SK-N-SH (cell line): ENCODE data around the gene ST7. TPM values are rescaled to one million over a fixed set of nuclear protein-coding genes. Genes with fewer than 3 reads are reported as not detected.

ENCODE experiments used
- CTCF ChIA-PET: fragments of 300-600, 350-600 bp; formaldehyde crosslinking; extraction: SDS; loops from one replicate; lab custom pipeline; 2021; lab: Yijun Ruan, JAX
- POLR2A ChIA-PET: fragments of 350-600 bp; sonication (Branson Sonifier 250); formaldehyde crosslinking; extraction: SDS; loops from one replicate; lab custom pipeline; 2020; ENCODE audit warnings: antibody characterized with exemption, inconsistent platforms; lab: Yijun Ruan, JAX
- DNase-seq: peaks from one replicate; pipeline ENCODE4 v3.0.0; 2012
- H2AFZ ChIP-seq: fragments of 200-600 bp; sonication (generic); 2 replicates; pipeline ENCODE4 v1.8.1; 2016; ENCODE audit warnings: antibody characterized with exemption, mild to moderate bottlenecking, low read depth
- H3F3A ChIP-seq: fragments of 200-600 bp; sonication (generic); replicated peaks from 2 replicates; pipeline ENCODE3; 2016; ENCODE audit warnings: antibody characterized with exemption, mild to moderate bottlenecking; ENCODE audit not compliant: insufficient read depth
- H3K27ac ChIP-seq, 2 experiments: fragments of 200-500 bp in 1 of 2; fragments of 200-600 bp in 1 of 2; sonication (Bioruptor generic) in 1 of 2; sonication (generic), shearing (Covaris generic) in 1 of 2; 2 replicates each; pipeline versions ENCODE4 v1.5.1 to v1.6.1; 2014 to 2016; ENCODE audit warnings: low read depth in 2 of 2, inconsistent platforms in 1 of 2, low read length in 1 of 2, mild to moderate bottlenecking in 1 of 2, mixed read lengths in 1 of 2
- H3K27me3 ChIP-seq: fragments of 200-600 bp; sonication (generic), shearing (Covaris generic); 2 replicates; pipeline ENCODE4 v1.6.1; 2016; ENCODE audit warnings: mixed run types; ENCODE audit not compliant: insufficient read depth
- H3K36me3 ChIP-seq, 2 experiments: fragments of 200-500 bp in 1 of 2; fragments of 200-600 bp in 1 of 2; sonication (Bioruptor generic) in 1 of 2; sonication (generic) in 1 of 2; replicated peaks in 1 of 2; 2 replicates each; pipeline versions ENCODE3 to v1.5.1; 2014 to 2016; ENCODE audit warnings: low read length in 1 of 2, mild to moderate bottlenecking in 1 of 2; ENCODE audit not compliant: insufficient read depth in 2 of 2, control insufficient read depth in 1 of 2
- H3K4me1 ChIP-seq, 2 experiments: fragments of 200-500 bp in 1 of 2; fragments of 200-600 bp in 1 of 2; sonication (Bioruptor generic) in 1 of 2; sonication (generic), shearing (Covaris generic) in 1 of 2; 2 replicates each; pipeline versions ENCODE4 v1.5.1 to v1.6.1; 2014 to 2016; ENCODE audit warnings: low read depth in 1 of 2, low read length in 1 of 2, mixed run types in 1 of 2; ENCODE audit not compliant: insufficient read depth in 2 of 2, control insufficient read depth in 1 of 2
- H3K4me2 ChIP-seq: fragments of 200-600 bp; sonication (generic), shearing (Covaris generic); 2 replicates; pipeline ENCODE4 v1.6.1; 2017; ENCODE audit warnings: mixed run types
- H3K4me3 ChIP-seq, 2 experiments: fragments of 200-500 bp in 1 of 2; fragments of 200-600 bp in 1 of 2; sonication (Bioruptor generic) in 1 of 2; sonication (generic), shearing (Covaris generic) in 1 of 2; 2 replicates each; pipeline versions ENCODE4 v1.5.1 to v1.8.1; 2014 to 2016; ENCODE audit warnings: low read depth in 2 of 2, inconsistent platforms in 1 of 2, low read length in 1 of 2, mild to moderate bottlenecking in 1 of 2, mixed read lengths in 1 of 2, moderate library complexity in 1 of 2
- H3K79me2 ChIP-seq: fragments of 200-600 bp; sonication (generic); 2 replicates; pipeline ENCODE4 v1.8.1; 2017; ENCODE audit warnings: mild to moderate bottlenecking; ENCODE audit not compliant: insufficient read depth
- H3K9ac ChIP-seq: fragments of 200-600 bp; sonication (generic); 2 replicates; pipeline ENCODE4 v1.6.1; 2017; ENCODE audit warnings: mixed run types
- H3K9me2 ChIP-seq: fragments of 200-600 bp; sonication (generic); 2 replicates; pipeline ENCODE4 v1.6.1; 2017; ENCODE audit warnings: mixed run types
- H3K9me3 ChIP-seq: fragments of 200-600 bp; sonication (generic); 2 replicates; pipeline ENCODE4 v1.6.1; 2017; ENCODE audit warnings: mixed run types, mild to moderate bottlenecking, moderate library complexity
- H4K20me1 ChIP-seq: fragments of 200-600 bp; sonication (generic); 2 replicates; pipeline ENCODE4 v1.6.1; 2017; ENCODE audit warnings: mild to moderate bottlenecking, mixed run types; ENCODE audit not compliant: insufficient read depth
- CHD2 ChIP-seq: fragments of 150-350 bp; IDR thresholded peaks from 2 replicates; pipeline ENCODE4 v1.6.1; 2018; ENCODE audit warnings: low read length; ENCODE audit not compliant: partially characterized antibody
- ELF1 ChIP-seq: IDR thresholded peaks from 2 replicates; pipeline ENCODE4 v1.4.0; 2012
- EZH2phosphoT487 ChIP-seq: fragments of 200-600 bp; sonication (generic); IDR thresholded peaks from 2 replicates; pipeline ENCODE4 v1.6.1; 2017; ENCODE audit warnings: low read depth, mixed run types, mild to moderate bottlenecking, antibody characterized with exemption, moderate library complexity, borderline replicate concordance
- FOXJ3 ChIP-seq: sonication (generic); formaldehyde crosslinking; IDR thresholded peaks from 2 replicates; pipeline ENCODE4 v1.5.1; 2020; ENCODE audit warnings: mild to moderate bottlenecking, missing genetic modification reagents
- JUND ChIP-seq: IDR thresholded peaks from 2 replicates; pipeline ENCODE4 v1.4.0; 2012
- NFIC ChIP-seq: IDR thresholded peaks from 2 replicates; pipeline ENCODE4 v1.4.0; 2012; ENCODE audit warnings: borderline replicate concordance
- NRF1 ChIP-seq: IDR thresholded peaks from 2 replicates; pipeline ENCODE4 v1.6.1; 2012; ENCODE audit warnings: low read depth, mild to moderate bottlenecking, low read length
- POLR2AphosphoS5 ChIP-seq: IDR thresholded peaks from 2 replicates; pipeline ENCODE4 v1.6.1; 2012; ENCODE audit warnings: low read depth, low read length
- RAD21 ChIP-seq: IDR thresholded peaks from 2 replicates; pipeline ENCODE4 v1.6.1; 2012; ENCODE audit warnings: mild to moderate bottlenecking, low read length
- RXRA ChIP-seq: IDR thresholded peaks from 2 replicates; pipeline ENCODE4 v1.4.0; 2012; ENCODE audit warnings: low read depth, mild to moderate bottlenecking, borderline replicate concordance
- TCF12 ChIP-seq: IDR thresholded peaks from 2 replicates; pipeline ENCODE4 v1.4.0; 2012
- TEAD4 ChIP-seq: IDR thresholded peaks from 2 replicates; pipeline ENCODE4 v1.4.0; 2012; ENCODE audit warnings: mild to moderate bottlenecking, borderline replicate concordance; ENCODE audit not compliant: insufficient read depth
- WGBS: methylation state at CpG from one replicate; pipeline ENCODE4 v1.1.6; 2017; ENCODE audit warnings: low lambda C conversion rate; 5-methylcytosine and 5-hydroxymethylcytosine counted together
- polyA plus RNA-seq, 3 experiments: library from polyadenylated mRNA; depleted of rRNA; stranded (reverse); fragments of >200 nt; gene quantifications; 2 replicates each; pipeline ENCODE4 v1.2.3, GENCODE V29; 2012
- TF ChIP-seq, protein P1 (sequence below): IDR thresholded peaks from 2 replicates; pipeline ENCODE4 v1.4.0; 2012; ENCODE audit warnings: low read depth, borderline replicate concordance
- TF ChIP-seq, protein P2 (sequence below): IDR thresholded peaks from 2 replicates; pipeline ENCODE4 v1.4.0; 2012; ENCODE audit warnings: low read depth, borderline replicate concordance
- TF ChIP-seq, protein P3 (sequence below): IDR thresholded peaks from 2 replicates; pipeline ENCODE4; 2012
- TF ChIP-seq, protein P4 (sequence below): IDR thresholded peaks from 2 replicates; pipeline ENCODE4 v1.6.1; 2012; ENCODE audit warnings: mild to moderate bottlenecking, low read depth, low read length, moderate library complexity

Gene ST7
- polyA plus RNA-seq, 1 of the 3 experiments (the other 2 are of a cell fraction) = 23.5 TPM

DNA sequence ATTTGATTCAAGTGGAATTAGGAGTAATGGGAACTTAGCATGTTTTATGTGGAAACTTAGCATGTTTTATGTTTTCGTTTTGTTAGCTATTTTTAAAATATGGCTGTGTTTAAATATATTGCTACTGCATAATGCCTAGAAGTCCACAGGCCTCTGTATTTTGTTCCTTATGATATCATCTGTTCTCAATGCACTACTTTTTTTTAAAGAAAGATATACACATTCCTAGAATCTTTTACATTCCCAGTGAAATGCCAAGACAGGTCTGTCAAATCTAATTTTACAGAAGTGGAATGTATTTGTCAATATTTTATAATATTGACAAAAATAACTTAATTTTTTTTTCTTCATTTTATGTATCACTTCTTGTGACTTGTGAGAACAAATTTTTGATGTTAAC, 51.6 kb downstream of the ST7 start:
- Histone ChIP-seq H4K20me1 (no peaks in the 10 kb centered on the region), H3K4me1 (no peaks in the 10 kb centered on the region; a peak in 2 of 4 replicates), H2AFZ (no peak overlapping the region), H3K9me2 (no peaks in the 10 kb centered on the region), H3K27me3 (no peaks in the 10 kb centered on the region), H3K79me2 (peaks cover 41% of the 10 kb centered on the region; the same call in 1 of the 2 replicates), H3K36me3 (no peaks in the 10 kb centered on the region), H3F3A (peaks cover 12% of the 10 kb centered on the region), H3K9ac (no peak overlapping the region; the same call in 1 of the 2 replicates), H3K27ac (peak overlapping the region in 1 of 2 experiments; percentile 60; a peak in 2 of 4 replicates), H3K4me3 (no peak overlapping the region), H3K4me2 (no peak overlapping the region), H3K9me3 (no peaks in the 10 kb centered on the region)
- no peak for TF ChIP-seq NRF1
- peak; percentile 35 for TF ChIP-seq TCF12
- TF ChIP-seq ELF1 = no peak
- TF ChIP-seq FOXJ3 (CRISPR knock-in tag) = no peak
- TF ChIP-seq, protein P1, sequence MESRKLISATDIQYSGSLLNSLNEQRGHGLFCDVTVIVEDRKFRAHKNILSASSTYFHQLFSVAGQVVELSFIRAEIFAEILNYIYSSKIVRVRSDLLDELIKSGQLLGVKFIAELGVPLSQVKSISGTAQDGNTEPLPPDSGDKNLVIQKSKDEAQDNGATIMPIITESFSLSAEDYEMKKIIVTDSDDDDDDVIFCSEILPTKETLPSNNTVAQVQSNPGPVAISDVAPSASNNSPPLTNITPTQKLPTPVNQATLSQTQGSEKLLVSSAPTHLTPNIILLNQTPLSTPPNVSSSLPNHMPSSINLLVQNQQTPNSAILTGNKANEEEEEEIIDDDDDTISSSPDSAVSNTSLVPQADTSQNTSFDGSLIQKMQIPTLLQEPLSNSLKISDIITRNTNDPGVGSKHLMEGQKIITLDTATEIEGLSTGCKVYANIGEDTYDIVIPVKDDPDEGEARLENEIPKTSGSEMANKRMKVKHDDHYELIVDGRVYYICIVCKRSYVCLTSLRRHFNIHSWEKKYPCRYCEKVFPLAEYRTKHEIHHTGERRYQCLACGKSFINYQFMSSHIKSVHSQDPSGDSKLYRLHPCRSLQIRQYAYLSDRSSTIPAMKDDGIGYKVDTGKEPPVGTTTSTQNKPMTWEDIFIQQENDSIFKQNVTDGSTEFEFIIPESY = no peak
- TF ChIP-seq RXRA = no peak
- TF ChIP-seq, protein P2, sequence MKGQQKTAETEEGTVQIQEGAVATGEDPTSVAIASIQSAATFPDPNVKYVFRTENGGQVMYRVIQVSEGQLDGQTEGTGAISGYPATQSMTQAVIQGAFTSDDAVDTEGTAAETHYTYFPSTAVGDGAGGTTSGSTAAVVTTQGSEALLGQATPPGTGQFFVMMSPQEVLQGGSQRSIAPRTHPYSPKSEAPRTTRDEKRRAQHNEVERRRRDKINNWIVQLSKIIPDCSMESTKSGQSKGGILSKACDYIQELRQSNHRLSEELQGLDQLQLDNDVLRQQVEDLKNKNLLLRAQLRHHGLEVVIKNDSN = no peak
- no peak for TF ChIP-seq NFIC
- peak; percentile 83; the same call in 1 of the 2 replicates for TF ChIP-seq TEAD4
- no peak for TF ChIP-seq EZH2phosphoT487
- TF ChIP-seq RAD21 = no peak
- TF ChIP-seq, protein P3, sequence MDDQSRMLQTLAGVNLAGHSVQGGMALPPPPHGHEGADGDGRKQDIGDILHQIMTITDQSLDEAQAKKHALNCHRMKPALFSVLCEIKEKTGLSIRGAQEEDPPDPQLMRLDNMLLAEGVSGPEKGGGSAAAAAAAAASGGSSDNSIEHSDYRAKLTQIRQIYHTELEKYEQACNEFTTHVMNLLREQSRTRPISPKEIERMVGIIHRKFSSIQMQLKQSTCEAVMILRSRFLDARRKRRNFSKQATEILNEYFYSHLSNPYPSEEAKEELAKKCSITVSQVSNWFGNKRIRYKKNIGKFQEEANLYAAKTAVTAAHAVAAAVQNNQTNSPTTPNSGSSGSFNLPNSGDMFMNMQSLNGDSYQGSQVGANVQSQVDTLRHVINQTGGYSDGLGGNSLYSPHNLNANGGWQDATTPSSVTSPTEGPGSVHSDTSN = peak; percentile 46
- TF ChIP-seq POLR2AphosphoS5 = no peak
- TF ChIP-seq, protein P4, sequence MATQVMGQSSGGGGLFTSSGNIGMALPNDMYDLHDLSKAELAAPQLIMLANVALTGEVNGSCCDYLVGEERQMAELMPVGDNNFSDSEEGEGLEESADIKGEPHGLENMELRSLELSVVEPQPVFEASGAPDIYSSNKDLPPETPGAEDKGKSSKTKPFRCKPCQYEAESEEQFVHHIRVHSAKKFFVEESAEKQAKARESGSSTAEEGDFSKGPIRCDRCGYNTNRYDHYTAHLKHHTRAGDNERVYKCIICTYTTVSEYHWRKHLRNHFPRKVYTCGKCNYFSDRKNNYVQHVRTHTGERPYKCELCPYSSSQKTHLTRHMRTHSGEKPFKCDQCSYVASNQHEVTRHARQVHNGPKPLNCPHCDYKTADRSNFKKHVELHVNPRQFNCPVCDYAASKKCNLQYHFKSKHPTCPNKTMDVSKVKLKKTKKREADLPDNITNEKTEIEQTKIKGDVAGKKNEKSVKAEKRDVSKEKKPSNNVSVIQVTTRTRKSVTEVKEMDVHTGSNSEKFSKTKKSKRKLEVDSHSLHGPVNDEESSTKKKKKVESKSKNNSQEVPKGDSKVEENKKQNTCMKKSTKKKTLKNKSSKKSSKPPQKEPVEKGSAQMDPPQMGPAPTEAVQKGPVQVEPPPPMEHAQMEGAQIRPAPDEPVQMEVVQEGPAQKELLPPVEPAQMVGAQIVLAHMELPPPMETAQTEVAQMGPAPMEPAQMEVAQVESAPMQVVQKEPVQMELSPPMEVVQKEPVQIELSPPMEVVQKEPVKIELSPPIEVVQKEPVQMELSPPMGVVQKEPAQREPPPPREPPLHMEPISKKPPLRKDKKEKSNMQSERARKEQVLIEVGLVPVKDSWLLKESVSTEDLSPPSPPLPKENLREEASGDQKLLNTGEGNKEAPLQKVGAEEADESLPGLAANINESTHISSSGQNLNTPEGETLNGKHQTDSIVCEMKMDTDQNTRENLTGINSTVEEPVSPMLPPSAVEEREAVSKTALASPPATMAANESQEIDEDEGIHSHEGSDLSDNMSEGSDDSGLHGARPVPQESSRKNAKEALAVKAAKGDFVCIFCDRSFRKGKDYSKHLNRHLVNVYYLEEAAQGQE = no peak
- TF ChIP-seq CHD2 = no peak
- TF ChIP-seq JUND = 0 out of 2 replicates have a peak, but pooled peaks have one; percentile 22
- 76% methylated on average over 1 of the region's 1 CpG for WGBS
- CTCF ChIA-PET = interaction anchor here (0.8 to 1.3 kb wide), 4 partner anchors 9 to 123 kb away, joined by 3 to 4 read pairs (median 3); no protein-coding TSS in a partner anchor
- no peak for DNase-seq
- POLR2A ChIA-PET = no interaction called here
